K562 (cell line): Measurements from ENCODE around the gene FOXF2. TPM values are rescaled to one million over a fixed set of nuclear protein-coding genes. Genes with fewer than 3 reads are reported as not detected.

ENCODE experiments used
- ATAC-seq: fragments of 200-7000 bp; cut with Tn5 transposase; 3 replicates; pipeline ENCODE4 v1.9.1; 2020; ENCODE audit warnings: moderate library complexity
- BruUV-seq: library from RNA; stranded (reverse); fragments of 400-500 nt; replicated peaks from 2 replicates; lab custom pipeline; 2021; lab: Mats Ljungman, UMichigan
- CTCF ChIA-PET: fragments of 300-600 bp; formaldehyde crosslinking; extraction: SDS; loops from one replicate; lab custom pipeline; 2021; ENCODE audit warnings: low intra/inter-chr PET ratio; lab: Yijun Ruan, JAX
- POLR2A ChIA-PET: fragments of 300-600, 350-650 bp; sonication (Branson Sonifier 250); formaldehyde crosslinking; extraction: SDS; loops from one replicate; lab custom pipeline; 2021; ENCODE audit warnings: antibody characterized with exemption, inconsistent platforms; lab: Yijun Ruan, JAX
- DNase-seq, 4 experiments: peaks; one replicate each; pipeline versions ENCODE4 v3.0.0 to v3.0.0-alpha.2; 2011 to 2018; ENCODE audit warnings: low spot score in 3 of 4, mixed read lengths in 3 of 4; ENCODE audit errors: extremely low read depth in 1 of 4
- FAIRE-seq: peaks from 2 replicates; lab custom pipeline; 2011; peaks lifted over from hg19 to GRCh38; lab: Jason Lieb, UNC
- H2AFZ ChIP-seq: 2 replicates; pipeline ENCODE4 v1.6.0; 2011; ENCODE audit warnings: low read depth, low read length, control low read depth, inconsistent platforms
- H3K27ac ChIP-seq: fragments of 200-600 bp; 3 replicates; pipeline ENCODE4 v1.8.0; 2011; ENCODE audit warnings: low read depth, mild to moderate bottlenecking, control low read depth, inconsistent platforms, low read length, moderate library complexity, mixed read lengths; ENCODE audit errors: extremely low read depth
- H3K27me3 ChIP-seq, 2 experiments: fragments of 300-600 bp in 1 of 2; 2 replicates in 1 of 2; 3 replicates in 1 of 2; pipeline versions ENCODE4 v1.6.0 to v1.8.0; 2011; ENCODE audit warnings: inconsistent platforms in 2 of 2, low read length in 2 of 2, mild to moderate bottlenecking in 1 of 2, mixed read lengths in 1 of 2, moderate library complexity in 1 of 2; ENCODE audit not compliant: control insufficient read depth in 2 of 2, insufficient read depth in 2 of 2
- H3K36me3 ChIP-seq: fragments of 300-600 bp; 3 replicates; pipeline ENCODE4 v1.8.0; 2011; ENCODE audit warnings: mild to moderate bottlenecking, low read length, inconsistent platforms; ENCODE audit not compliant: control insufficient read depth, insufficient read depth
- H3K4me1 ChIP-seq, 2 experiments: fragments of 200-600 bp in 1 of 2; replicated peaks in 1 of 2; 2 replicates in 1 of 2; 3 replicates in 1 of 2; pipeline versions ENCODE4 v1.5.1 to v1.8.0; 2011; ENCODE audit warnings: inconsistent platforms in 2 of 2, low read length in 2 of 2, mild to moderate bottlenecking in 1 of 2, mixed read lengths in 1 of 2, moderate library complexity in 1 of 2; ENCODE audit not compliant: control insufficient read depth in 2 of 2, insufficient read depth in 2 of 2
- H3K4me2 ChIP-seq: 2 replicates; pipeline ENCODE4 v1.6.1; 2011; ENCODE audit warnings: low read length, control low read depth, inconsistent platforms, mixed read lengths; ENCODE audit not compliant: insufficient read depth
- H3K4me3 ChIP-seq: fragments of 200-600 bp; sonication (generic), shearing (Covaris generic); 2 replicates; pipeline ENCODE4 v1.5.1; 2016; ENCODE audit warnings: control low read depth, inconsistent platforms
- H3K79me2 ChIP-seq: fragments of 200-600 bp; 3 replicates; pipeline ENCODE4 v1.8.0; 2011; ENCODE audit warnings: low read length, inconsistent platforms; ENCODE audit not compliant: control insufficient read depth, insufficient read depth
- H3K9ac ChIP-seq, 2 experiments: 2 replicates each; pipeline versions ENCODE4 v1.6.0 to v1.6.1; 2011; ENCODE audit warnings: low read depth in 2 of 2, low read length in 2 of 2, control low read depth in 1 of 2, inconsistent platforms in 1 of 2, mild to moderate bottlenecking in 1 of 2, mixed read lengths in 1 of 2; ENCODE audit not compliant: insufficient read depth in 1 of 2
- H3K9me1 ChIP-seq: one replicate; pipeline ENCODE4 v1.6.0; 2011; ENCODE audit warnings: inconsistent platforms, mild to moderate bottlenecking, low read length, moderate library complexity; ENCODE audit not compliant: control insufficient read depth, insufficient read depth
- H3K9me3 ChIP-seq: replicated peaks from 2 replicates; pipeline ENCODE4 v1.5.1; 2011; ENCODE audit warnings: low read depth, low read length, inconsistent platforms; ENCODE audit not compliant: control insufficient read depth, insufficient read depth
- H4K20me1 ChIP-seq: replicated peaks from 2 replicates; pipeline ENCODE4 v1.6.1; 2011; ENCODE audit warnings: low read length, inconsistent platforms, mixed read lengths; ENCODE audit not compliant: control insufficient read depth, insufficient read depth
- ARID2 ChIP-seq: fragments of 450-650 bp; IDR thresholded peaks from 2 replicates; pipeline ENCODE4 v1.6.1; 2017; ENCODE audit warnings: antibody characterized with exemption, mild to moderate bottlenecking
- CBX2 ChIP-seq: fragments of 200-600 bp; sonication (generic); IDR thresholded peaks from one replicate; pipeline ENCODE4 v1.6.1; 2012; ENCODE audit warnings: mild to moderate bottlenecking, low read length, inconsistent platforms; ENCODE audit not compliant: insufficient read depth, poor library complexity, severe bottlenecking
- NRF1 ChIP-seq, 2 experiments: fragments of 450-650 bp; IDR thresholded peaks in 1 of 2; conservative IDR thresholded peaks in 1 of 2; 2 replicates each; pipeline ENCODE4 v1.6.1; 2014; ENCODE audit warnings: mild to moderate bottlenecking in 2 of 2
- PKNOX1 ChIP-seq: fragments of 450-650 bp; IDR thresholded peaks from 2 replicates; pipeline ENCODE4 v1.6.1; 2016
- SETDB1 ChIP-seq: IDR thresholded peaks from one replicate; pipeline ENCODE4 v1.6.1; 2012; ENCODE audit warnings: low read length, control low read depth, inconsistent platforms
- STAG1 ChIP-seq: sonication (generic); formaldehyde crosslinking; IDR thresholded peaks from 2 replicates; pipeline ENCODE4 v1.5.0; 2020; ENCODE audit warnings: missing genetic modification reagents, borderline replicate concordance
- YY1 ChIP-seq, 3 experiments: IDR thresholded peaks; 2 replicates each; pipeline ENCODE4 v1.6.1; 2011; ENCODE audit warnings: low read length in 2 of 3, mild to moderate bottlenecking in 2 of 3, moderate library complexity in 2 of 3, borderline replicate concordance in 1 of 3, control low read depth in 1 of 3, low read depth in 1 of 3; ENCODE audit not compliant: insufficient read depth in 3 of 3, insufficient replicate concordance in 2 of 3, control insufficient read depth in 1 of 3, insufficient read length in 1 of 3; ENCODE audit errors: extremely low read depth in 1 of 3
- ZNF12 ChIP-seq: sonication (generic); formaldehyde crosslinking; IDR thresholded peaks from 2 replicates; pipeline ENCODE4 v1.4.0; 2020; ENCODE audit warnings: mild to moderate bottlenecking, missing genetic modification reagents
- ZNF224 ChIP-seq: sonication (generic); formaldehyde crosslinking; IDR thresholded peaks from 2 replicates; pipeline ENCODE4 v1.8.0; 2022; ENCODE audit warnings: mild to moderate bottlenecking, missing genetic modification reagents
- ZNF24 ChIP-seq: fragments of 450-650 bp; IDR thresholded peaks from 2 replicates; pipeline ENCODE4 v1.6.1; 2016
- ZNF695 ChIP-seq: fragments of 450-650 bp; formaldehyde crosslinking; IDR thresholded peaks from 2 replicates; pipeline ENCODE4 v1.4.0; 2020; ENCODE audit warnings: mild to moderate bottlenecking, moderate library complexity
- WGBS: fragments of 100-300 bp; shearing (Covaris generic); methylation state at CpG from one replicate; pipeline ENCODE4 v1.1.6; 2016; ENCODE audit warnings: low coverage, mixed read lengths; ENCODE audit not compliant: insufficient coverage; ENCODE audit errors: missing lambda C conversion rate; 5-methylcytosine and 5-hydroxymethylcytosine counted together
- in situ Hi-C: fragments of 300-500 bp; cut with MboI; formaldehyde crosslinking; loops from 4 replicates; pipeline ENCODE4 v1.15.0; 2018; ENCODE audit warnings: inconsistent platforms, mixed read lengths
- intact Hi-C: fragments of 100-400 bp; cut with micrococcal nuclease; formaldehyde crosslinking; loops from 2 replicates; pipeline ENCODE4 v1.14.2; 2022
- polyA plus RNA-seq, 8 experiments: library from polyadenylated mRNA; depleted of rRNA in 4 of 8; stranded (reverse) in 5 of 8; unstranded in 3 of 8; fragments of >200 nt; fragmentation: Nextera tagmentation in 2 of 8; fragmentation: Illumina TruSeq in 1 of 8; extraction: Ambion mirVana in 2 of 8; extraction: Trizol in 1 of 8; gene quantifications; 2 replicates each; pipeline versions ENCODE4 v1.2.1 to v1.2.3, GENCODE V29; 2011 to 2014; ENCODE audit warnings: inconsistent platforms in 1 of 8, missing spikeins in 1 of 8
- total RNA-seq, 7 experiments: library from RNA; depleted of rRNA in 6 of 7; stranded (reverse); fragments of >200 nt in 6 of 7; fragmentation: Illumina TruSeq in 2 of 7; extraction: Trizol in 2 of 7; gene quantifications; 2 replicates each; pipeline versions ENCODE4 v1.2.1 to v1.2.3, GENCODE V29; 2011 to 2021; ENCODE audit warnings: low replicate concordance in 1 of 7
- TF ChIP-seq, protein P1 (sequence below): fragments of 450-650 bp; IDR thresholded peaks from one replicate; pipeline ENCODE4 v1.6.1; 2018; ENCODE audit warnings: mild to moderate bottlenecking, moderate library complexity; ENCODE audit not compliant: partially characterized antibody
- TF ChIP-seq, protein P2 (sequence below): fragments of 450-650 bp; formaldehyde crosslinking; IDR thresholded peaks from 2 replicates; pipeline ENCODE4 v1.4.0; 2020; ENCODE audit warnings: mild to moderate bottlenecking, moderate library complexity

FOXF2 gene
- total and polyA plus RNA-seq, 9 of the 15 experiments (the other 6 are each of a cell fraction or from before 2014, with no cell fraction given): not detected

DNA sequence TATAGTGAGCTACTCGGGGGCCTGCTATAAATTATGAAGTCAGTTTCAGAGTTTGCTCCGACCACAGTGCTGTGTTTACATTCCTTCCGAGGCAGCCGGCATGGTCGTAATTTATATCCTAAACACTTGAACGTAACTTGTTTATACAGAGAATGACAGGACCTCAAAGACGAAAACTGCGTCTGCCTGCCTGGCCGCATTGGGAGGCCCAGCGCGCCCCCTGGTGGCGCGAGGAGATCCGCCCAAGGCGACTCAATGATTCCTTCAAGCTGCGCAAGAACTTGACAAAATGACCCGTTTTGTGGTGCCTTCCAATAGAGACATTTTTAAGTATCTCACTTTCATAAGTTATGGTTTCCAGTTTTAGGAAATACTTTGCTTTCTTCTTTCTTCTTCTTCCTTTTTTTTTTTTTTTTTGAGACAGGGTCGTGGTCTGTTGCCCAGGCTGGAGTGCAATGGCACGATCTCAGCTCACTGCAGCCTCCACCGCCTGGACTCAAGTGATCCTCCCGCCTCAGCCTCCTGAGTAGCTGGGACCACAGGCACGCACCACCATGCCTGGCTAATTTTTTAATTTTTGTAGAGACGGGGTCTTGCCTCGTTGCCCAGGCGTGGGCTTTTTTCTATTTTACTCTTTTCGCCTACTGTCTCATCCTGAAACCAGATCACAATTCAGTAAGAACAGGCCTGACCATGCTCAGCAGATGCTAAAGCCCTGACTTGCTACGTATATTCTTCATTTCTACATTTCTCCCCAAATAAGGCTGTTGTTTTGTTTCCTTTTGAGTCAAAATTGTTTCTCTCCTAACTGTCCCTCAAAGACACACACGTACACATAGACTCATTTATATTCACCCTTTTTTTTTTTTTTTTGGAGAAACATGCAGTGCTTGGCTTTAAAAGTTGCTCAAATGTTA, 7.8 kb downstream of the FOXF2 start:
- DNase-seq (peak; percentile 82 to 87 (median 85)), ATAC-seq (peak; percentile 95), FAIRE-seq (peak; percentile 98)
- H2AFZ ChIP-seq: no peak overlapping the region
- no TSS peak for BruUV-seq
- H3K27me3 ChIP-seq: peaks cover 48 to 65% of the 10 kb centered on the region in 2 experiments
- no peak overlapping the region for H3K4me3 ChIP-seq
- H3K36me3 ChIP-seq: no peaks in the 10 kb centered on the region
- no peak overlapping the region for H3K9ac ChIP-seq
- no peak overlapping the region for H3K27ac ChIP-seq
- ChIA-PET CTCF (interaction anchor here (0.5 to 2.1 kb wide), 5 partner anchors 39 to 804 kb away, joined by 3 to 11 read pairs (median 6); no protein-coding TSS in a partner anchor), POLR2A (interaction anchor here (0.6 to 0.8 kb wide), 2 partner anchors 10 to 326 kb away, joined by 3 read pairs; no protein-coding TSS in a partner anchor)
- no peaks in the 10 kb centered on the region for H3K79me2 ChIP-seq
- no peak overlapping the region for H3K4me2 ChIP-seq
- H4K20me1 ChIP-seq: 0 out of 2 replicates have a peak, but pooled peaks cover 5% of the 10 kb centered on the region
- H3K9me1 ChIP-seq: no peaks in the 10 kb centered on the region
- H3K9me3 ChIP-seq: no peaks in the 10 kb centered on the region
- intact Hi-C loops: loop anchor here (1.0 kb wide), 2 partner anchors 600 to 804 kb away; no protein-coding TSS in a partner anchor
- in situ Hi-C loops: no loop called here
- peaks cover 0 to 16% of the 10 kb centered on the region in 2 experiments; a peak in 2 of 5 replicates for H3K4me1 ChIP-seq
- 7% methylated on average over 26 of the region's 28 CpGs for WGBS
- no peak for TF ChIP-seq ZNF12 (CRISPR knock-in tag)
- TF ChIP-seq STAG1: peak; percentile 44; the same call in 1 of the 2 replicates
- TF ChIP-seq PKNOX1: peak; percentile 62
- TF ChIP-seq NRF1 (conservative IDR thresholded peaks at IDR 0.05 in 1 of 2, IDR thresholded peaks at IDR 0.05 in 1 of 2): peak; percentile 67 to 71
- peak in 1 of 3 experiments; percentile 29 for TF ChIP-seq YY1 (IDR thresholded peaks at IDR 0.05; ENCODE audit: borderline replicate concordance in 1 of 3, control insufficient read depth in 1 of 3, extremely low read depth in 1 of 3, insufficient read depth in 3 of 3, insufficient read length in 1 of 3, insufficient replicate concordance in 2 of 3, low read depth in 1 of 3, low read length in 2 of 3)
- TF ChIP-seq, protein P1, sequence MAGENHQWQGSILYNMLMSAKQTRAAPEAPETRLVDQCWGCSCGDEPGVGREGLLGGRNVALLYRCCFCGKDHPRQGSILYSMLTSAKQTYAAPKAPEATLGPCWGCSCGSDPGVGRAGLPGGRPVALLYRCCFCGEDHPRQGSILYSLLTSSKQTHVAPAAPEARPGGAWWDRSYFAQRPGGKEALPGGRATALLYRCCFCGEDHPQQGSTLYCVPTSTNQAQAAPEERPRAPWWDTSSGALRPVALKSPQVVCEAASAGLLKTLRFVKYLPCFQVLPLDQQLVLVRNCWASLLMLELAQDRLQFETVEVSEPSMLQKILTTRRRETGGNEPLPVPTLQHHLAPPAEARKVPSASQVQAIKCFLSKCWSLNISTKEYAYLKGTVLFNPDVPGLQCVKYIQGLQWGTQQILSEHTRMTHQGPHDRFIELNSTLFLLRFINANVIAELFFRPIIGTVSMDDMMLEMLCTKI: no peak
- TF ChIP-seq ZNF224 (CRISPR knock-in tag): no peak
- TF ChIP-seq SETDB1: no peak
- 0 out of 2 replicates have a peak, but pooled peaks have one; percentile 23 for TF ChIP-seq ARID2
- TF ChIP-seq ZNF695 (CRISPR knock-in tag): no peak
- TF ChIP-seq, protein P2, sequence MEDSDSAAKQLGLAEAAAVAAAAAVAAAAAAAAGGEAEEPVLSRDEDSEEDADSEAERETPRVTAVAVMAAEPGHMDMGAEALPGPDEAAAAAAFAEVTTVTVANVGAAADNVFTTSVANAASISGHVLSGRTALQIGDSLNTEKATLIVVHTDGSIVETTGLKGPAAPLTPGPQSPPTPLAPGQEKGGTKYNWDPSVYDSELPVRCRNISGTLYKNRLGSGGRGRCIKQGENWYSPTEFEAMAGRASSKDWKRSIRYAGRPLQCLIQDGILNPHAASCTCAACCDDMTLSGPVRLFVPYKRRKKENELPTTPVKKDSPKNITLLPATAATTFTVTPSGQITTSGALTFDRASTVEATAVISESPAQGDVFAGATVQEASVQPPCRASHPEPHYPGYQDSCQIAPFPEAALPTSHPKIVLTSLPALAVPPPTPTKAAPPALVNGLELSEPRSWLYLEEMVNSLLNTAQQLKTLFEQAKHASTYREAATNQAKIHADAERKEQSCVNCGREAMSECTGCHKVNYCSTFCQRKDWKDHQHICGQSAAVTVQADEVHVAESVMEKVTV (CRISPR knock-in tag): peak; percentile 70
- no peak for TF ChIP-seq CBX2
- TF ChIP-seq ZNF24: 0 out of 2 replicates have a peak, but pooled peaks have one; percentile 9
